Left hindlimb (tissue), 1 donor: ENCODE data around the gene ARL8A.
A peak's percentile ranks its signal among the peaks of the same experiment; 100 is the strongest.
"Not testable (repeated sequence)": the region's sequence is repeated elsewhere in the genome, so short reads cannot be mapped to it uniquely, and the experiment has no call there.

Source experiments
- DNase-seq: peaks from one replicate; pipeline ENCODE4 v3.0.0-alpha.2; 2018

ARL8A gene

DNA sequence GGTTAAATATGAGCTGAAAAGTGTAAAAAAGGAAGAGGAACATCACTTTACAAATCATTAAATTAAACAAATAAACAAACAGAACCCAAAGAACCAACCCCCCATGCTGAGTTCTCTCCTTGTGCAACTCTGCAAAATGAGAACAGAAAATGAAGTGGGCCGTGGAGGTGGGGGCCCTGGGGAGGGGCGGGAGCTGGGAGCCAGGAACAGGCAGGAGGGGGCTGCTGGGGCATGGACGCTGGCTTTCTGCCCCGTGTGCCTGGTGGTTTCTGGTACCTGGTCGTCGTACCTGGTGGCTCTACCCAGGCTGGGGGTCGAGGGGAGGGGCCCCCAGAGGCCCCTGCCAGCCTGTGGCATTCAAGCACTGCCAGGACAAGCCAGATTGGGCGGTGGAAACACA is 11.0 kb downstream of the ARL8A start:
- DNase-seq, result no peak

DNA sequence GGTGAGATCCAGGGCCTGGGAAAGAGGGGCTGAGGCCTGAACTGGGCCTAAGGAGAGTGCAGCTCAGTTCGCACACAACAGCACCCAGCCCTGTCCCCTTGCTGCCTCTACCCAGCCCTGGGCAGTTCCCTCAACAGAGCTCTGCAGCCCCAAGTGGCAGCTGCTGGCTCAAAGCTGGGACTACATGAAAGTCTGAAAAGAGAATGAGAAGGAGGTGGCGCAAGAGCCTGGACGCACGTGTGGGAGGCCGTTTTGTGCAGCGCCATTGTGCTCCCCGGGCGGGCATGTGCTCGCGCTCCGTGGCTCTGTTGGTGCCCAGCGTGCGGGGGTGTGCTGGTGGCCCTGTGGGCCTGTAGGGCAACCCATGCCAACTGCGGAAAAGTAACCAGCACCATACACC is 11.5 kb downstream of the ARL8A start:
- no peak for DNase-seq

DNA sequence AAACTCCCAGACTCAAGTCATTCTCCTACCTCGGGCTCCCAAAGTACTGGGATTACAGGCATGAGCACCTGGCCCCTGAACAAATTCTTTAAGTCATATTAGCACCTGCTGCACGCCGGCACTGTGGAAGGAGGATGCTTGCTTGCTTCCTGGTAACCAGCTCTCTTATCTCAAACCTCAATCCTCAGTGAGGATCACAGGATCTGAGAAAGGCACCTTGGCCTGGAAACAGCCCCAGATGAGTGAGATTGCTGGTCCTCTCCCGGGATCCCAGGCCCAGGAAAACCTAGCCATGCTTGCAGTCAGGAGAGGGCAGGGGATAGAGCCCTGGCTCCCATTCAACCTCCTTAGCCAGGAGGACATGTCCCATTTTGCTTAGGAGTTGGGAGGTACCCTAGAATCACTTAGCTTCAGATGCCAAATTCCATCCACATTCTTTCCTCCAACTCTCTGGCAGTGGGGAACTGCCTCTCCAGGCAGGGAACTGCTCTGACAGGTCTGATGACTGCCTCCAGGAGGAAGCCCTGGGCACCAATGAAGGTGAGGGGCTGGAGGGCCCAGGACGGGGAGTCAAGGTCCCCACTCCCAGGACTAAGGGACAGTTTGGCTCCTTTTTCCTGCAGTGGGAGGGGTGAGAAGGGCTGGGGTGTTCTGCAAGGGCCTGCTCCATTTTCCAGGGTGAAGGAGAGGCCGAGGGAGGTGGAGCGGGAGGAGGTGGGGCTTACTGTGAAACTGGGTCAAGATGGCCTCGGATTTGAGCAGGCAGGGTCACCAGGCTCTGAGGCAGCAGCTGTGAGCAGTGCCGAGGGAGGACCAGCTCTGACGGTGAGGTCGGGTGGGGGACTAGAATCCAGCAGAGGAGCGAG is 12.3 kb downstream of the ARL8A start:
- peak; percentile 61 for DNase-seq

DNA sequence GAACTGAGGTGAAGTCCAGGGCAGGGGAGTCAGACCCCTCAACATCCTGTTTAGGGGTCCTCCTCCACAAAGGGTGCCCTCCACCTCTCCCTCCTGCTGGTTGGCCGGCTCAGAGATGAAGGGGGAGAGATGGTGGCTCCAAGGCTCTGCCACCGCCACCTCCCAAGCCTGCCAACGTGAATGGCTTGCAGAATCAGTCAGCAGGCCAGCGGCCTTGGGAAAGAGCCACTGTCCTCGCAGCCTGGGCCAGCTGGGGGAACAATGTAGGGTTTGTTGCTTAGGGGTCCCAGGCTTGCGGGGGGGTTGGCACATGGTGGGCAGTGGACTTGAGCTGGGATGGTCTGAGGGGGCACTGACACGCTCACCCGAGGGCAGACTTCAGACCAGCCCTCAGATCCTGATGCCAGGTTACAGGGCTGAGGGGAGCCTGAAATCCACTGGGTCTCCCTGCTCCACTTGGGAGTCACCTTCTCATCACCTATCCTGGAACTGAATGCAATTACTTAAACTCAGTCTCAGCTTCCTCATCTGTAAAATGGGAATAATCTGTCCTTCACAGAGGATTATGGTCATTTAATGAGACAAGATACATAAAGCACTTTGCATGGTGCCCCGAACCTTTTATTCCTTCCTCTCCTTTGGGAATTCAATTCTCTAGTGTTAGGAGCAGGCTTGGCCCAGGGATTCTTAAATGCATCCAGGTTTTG is 13.6 kb downstream of the ARL8A start:
- no peak for DNase-seq

DNA sequence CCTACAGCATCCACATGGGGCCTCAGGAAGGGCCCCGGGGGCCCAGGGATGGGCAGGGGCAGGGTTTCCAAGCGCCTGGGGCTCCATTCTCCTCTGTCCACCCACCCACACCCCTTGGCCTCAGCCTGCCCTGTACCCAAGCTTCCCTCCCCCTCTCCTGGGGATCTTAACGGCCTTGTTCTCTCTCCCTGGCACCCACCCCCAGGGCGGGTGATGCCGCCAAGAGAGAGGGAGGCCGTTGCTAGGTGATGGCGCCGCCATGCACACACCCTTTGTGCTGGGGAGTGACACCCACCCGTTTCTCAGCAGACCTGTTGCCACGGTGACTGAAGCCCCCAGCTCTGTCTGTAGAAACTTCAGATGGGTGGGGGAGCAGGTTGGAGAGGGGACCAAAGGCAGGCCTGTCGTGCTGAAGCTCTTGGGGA is 14.2 kb downstream of the ARL8A start:
- no peak for DNase-seq

DNA sequence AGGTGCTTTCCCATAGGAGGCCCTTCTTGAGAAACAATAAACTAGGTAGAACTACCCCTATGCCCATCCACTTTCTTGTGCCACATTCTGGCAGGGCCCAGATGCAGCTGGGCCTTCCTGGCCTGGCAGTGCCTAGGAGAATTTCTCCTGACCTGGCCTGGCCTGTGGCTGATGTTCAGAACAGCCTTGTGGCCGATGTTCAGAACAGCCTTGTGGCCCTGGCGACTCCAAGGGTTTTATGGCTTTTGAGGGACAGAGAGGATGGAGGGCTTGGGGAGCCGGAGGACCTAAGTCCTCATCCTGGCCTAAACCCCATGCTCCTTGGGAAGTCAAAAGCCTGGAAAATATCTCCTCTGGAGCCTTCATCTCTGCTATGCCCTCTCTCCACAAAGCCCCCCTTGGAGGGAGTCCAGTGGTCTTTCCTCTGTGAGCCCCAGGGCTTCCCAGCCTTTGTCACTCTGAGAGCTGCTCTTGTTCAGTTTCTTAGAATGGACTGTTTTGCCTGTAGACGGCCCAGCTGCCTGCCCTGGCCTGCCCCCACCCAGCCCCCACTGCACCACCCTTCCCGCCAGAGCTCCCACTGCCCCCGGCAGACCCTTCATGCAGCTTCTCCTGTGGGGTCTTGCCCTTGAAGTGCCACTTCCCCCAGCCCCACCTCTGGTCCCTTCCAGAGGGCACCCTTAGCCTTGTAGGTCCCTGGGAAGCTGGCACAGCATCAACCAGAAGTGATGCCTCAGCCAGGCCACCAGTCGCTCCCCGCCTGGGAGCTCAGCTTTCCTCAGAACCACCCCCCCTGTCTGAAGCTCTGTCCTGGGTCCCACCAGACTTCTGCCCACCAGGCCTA is 14.9 kb downstream of the ARL8A start:
- no peak for DNase-seq

DNA sequence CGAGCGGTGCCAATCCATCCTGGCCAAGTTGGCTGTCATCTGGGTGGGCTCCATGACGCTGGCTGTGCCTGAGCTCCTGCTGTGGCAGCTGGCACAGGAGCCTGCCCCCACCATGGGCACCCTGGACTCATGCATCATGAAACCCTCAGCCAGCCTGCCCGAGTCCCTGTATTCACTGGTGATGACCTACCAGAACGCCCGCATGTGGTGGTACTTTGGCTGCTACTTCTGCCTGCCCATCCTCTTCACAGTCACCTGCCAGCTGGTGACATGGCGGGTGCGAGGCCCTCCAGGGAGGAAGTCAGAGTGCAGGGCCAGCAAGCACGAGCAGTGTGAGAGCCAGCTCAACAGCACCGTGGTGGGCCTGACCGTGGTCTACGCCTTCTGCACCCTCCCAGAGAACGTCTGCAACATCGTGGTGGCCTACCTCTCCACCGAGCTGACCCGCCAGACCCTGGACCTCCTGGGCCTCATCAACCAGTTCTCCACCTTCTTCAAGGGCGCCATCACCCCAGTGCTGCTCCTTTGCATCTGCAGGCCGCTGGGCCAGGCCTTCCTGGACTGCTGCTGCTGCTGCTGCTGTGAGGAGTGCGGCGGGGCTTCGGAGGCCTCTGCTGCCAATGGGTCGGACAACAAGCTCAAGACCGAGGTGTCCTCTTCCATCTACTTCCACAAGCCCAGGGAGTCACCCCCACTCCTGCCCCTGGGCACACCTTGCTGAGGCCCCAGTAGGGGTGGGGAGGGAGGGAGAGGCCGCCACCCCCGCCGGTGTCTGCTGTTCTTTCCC is 16.5 kb downstream of the ARL8A start:
- no peak for DNase-seq

DNA sequence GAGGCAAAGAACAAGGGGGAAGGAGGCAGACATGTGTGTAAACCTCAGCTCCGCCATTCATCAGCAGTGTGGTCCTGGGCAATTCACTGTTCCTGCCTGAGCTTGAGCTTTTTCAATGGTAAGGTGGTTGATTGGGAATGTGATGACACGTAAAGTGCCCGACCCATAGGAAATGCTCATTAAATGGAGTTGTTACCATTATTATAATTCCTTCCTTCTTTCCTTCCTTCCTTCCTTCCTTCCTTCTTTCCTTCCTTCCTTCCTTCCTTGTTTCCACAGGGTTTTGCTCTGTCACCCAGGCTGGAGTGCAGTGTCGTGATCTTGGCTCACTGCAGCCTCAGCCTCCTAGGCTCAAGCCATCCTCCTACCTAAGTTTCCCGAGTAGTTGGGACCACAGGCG is 17.5 kb downstream of the ARL8A start:
- DNase-seq, result no peak

DNA sequence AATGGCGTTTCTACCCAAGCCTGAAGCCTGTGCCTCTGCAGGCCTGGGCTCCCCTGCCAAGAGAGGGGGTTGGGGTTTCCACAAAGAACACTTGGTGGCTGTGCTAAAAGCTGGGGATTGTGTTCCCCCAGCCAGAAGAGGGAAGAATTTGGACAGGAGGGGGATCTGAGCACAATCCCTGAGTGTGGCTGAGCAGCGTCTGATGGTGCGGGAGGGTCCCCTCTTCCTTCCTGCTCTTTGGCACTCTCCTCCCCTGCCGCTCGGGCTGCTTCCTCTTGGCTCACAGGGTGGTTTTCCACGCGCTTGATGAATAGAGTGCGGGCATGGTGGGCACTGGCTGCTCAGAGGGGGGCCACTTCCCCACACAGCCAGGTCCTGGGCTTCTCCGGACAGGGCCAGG is 18.1 kb downstream of the ARL8A start:
- DNase-seq, result no peak

DNA sequence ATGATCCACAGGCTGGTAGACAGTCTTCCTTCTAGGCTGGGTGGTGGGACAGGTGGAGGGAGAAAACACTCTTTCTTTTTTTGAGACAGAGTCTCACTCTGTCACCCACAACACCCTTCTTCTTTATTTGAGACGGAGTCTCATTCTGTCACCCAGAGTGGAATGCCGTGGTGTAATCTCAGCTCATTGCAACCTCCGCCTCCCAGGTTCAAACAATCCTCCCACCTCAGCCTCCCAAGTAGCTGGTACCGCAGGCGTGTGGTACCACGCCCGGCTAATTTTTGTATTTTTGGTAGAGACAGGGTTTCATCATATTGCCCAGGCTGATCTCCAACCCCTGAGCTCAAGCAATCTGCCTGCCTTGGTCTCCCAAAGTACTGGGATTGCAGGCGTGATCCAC is 18.9 kb downstream of the ARL8A start:
- no peak for DNase-seq

DNA sequence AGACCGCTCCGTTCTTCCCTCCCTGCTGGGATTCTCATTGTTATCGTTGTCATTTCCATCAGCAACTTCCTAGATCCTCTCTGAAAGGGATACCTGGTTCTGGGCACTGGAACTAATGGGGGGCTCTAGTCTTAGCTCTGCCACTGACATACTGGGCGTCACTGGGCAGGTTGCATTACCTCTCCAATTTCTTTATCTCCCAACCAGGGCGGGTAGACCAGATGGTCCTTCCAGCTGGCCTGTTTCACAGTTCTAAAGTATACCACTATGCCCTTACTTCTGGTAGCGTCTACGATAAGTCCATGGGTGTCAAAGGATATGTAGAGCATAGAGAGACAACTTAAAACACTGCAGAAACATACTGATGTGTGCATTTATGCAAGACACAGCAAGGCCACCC is 20.4 kb downstream of the ARL8A start:
- no peak for DNase-seq

DNA sequence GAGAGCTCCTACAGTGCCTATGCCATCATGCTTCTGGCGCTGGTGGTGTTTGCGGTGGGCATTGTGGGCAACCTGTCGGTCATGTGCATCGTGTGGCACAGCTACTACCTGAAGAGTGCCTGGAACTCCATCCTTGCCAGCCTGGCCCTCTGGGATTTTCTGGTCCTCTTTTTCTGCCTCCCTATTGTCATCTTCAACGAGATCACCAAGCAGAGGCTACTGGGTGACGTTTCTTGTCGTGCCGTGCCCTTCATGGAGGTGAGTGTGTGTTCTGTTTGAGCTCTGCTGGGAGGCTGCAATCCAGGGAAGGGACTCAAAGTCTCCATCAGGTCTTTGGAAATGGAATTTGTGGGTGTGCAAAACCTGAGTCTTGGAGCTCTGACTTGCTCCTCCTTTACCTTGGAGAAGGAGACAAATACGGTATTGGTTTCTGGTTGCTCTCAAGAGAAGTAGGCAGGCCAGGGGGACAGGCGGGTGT is 21.2 kb downstream of the ARL8A start:
- no peak for DNase-seq

DNA sequence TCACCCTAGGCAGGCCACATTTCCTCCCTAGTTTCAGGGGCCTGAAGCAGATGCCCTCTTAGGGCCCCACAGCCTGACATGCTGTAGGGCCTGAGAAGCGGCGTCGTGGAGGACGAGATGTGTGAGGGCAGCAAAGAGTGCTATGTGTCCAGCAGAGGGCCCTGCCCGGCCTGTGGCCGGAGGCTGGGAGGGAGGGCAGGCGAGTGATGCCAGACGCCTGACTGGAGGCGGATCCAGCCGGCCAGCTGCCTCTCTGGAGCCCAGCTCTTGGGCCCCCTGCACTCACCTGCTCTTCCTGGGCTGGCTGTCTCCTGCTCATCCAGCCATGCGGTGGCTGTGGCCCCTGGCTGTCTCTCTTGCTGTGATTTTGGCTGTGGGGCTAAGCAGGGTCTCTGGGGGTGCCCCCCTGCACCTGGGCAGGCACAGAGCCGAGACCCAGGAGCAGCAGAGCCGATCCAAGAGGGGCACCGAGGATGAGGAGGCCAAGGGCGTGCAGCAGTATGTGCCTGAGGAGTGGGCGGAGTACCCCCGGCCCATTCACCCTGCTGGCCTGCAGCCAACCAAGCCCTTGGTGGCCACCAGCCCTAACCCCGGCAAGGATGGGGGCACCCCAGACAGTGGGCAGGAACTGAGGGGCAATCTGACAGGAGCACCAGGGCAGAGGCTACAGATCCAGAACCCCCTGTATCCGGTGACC is 21.8 kb downstream of the ARL8A start, which contains the start of gene GPR37L1:
Gene GPR37L1 (plus strand): TSS at position 279 of the 697 bp plus-strand sequence. CDS start 47 bp downstream, at position 326.
- DNase-seq, result no peak

DNA sequence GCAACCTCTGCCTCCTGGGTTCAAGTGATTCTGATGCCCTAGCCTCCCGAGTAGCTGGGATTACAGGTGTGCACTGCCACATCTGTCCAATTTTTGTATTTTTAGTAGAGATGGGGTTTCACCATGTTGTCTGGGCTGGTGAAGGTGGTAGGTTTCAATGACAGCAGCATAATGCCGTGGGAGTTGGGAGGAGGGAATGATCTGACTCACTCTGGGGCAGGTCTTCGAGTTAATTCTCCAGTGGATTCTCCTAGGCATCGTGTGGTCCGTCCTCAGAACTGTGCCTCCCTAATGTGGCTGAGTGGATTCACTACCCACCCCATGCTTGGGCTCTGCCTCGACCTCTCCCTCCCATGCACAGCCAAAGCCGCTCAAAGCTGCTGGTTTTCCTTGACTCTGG is 23.5 kb downstream of the ARL8A start:
- no peak for DNase-seq

DNA sequence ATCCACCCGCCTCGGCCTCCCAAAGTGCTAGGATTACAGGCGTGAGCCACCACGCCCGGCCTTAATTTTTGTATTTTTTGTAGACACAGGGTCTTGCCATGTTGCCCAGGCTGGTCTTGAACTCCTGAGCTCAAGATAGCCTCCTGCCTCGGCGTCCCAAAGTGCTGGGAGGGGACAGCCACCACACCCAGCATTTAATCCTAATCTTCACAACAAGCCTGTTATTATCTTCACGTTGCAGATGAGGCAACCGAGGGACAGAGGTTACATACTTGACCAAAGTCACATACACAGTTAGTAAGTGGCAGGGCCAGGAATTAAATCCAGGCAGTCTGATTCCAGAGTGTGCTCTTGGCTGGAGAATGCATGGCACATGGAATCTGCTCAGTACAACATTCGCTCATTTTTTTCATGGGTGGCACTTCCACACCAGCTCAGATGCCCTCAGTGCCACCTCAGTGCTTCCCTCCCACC is 26.6 kb downstream of the ARL8A start:
- DNase-seq, result no peak

DNA sequence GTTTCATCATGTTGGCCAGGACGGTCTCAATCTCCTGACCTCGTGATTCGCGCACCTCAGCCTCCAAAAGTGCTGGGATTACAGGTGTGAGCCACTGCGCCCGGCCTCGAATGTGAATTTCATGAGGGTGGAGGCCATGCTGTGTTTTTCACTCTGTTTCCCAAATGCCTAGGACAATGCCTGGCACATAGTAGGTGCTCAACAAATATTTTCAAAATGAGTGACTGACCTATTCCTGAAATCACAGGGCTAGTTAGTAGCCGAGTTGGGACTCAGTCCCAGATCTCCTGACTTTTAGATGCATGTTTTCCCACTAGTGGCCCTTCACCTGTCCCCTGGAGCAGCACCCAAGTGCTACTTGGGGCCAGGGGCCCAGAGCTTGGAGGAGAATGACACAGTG is 28.2 kb downstream of the ARL8A start:
- no peak for DNase-seq

DNA sequence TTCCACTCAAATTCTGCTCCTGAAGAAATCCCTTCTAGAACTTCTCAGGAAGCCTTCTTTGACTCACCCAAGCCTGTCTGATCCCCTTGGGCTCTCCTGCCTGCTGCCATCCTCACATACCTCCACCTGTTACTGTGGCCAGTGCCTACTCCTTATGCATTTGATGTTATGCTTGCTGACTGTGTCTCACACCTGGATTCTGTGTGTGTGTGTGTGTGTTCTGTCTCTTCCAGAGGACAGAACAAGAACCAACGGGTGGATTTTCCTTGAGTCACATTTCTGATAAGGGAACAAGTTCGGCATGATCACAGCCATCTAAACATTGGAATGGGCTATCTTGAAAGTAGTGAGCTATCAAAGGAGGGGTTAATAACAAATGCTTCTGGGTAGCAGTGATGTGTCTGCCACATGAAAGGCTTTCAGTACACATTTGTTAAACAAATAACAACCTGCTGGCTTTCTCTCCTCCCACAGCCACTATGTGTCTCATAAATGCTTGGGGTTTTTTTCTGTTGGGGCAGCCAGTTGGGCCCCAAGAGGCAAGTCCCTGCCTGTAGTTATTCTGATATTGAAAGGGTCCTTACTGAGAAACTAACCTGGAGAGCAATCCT is 30.7 kb downstream of the ARL8A start:
- DNase-seq, result no peak

DNA sequence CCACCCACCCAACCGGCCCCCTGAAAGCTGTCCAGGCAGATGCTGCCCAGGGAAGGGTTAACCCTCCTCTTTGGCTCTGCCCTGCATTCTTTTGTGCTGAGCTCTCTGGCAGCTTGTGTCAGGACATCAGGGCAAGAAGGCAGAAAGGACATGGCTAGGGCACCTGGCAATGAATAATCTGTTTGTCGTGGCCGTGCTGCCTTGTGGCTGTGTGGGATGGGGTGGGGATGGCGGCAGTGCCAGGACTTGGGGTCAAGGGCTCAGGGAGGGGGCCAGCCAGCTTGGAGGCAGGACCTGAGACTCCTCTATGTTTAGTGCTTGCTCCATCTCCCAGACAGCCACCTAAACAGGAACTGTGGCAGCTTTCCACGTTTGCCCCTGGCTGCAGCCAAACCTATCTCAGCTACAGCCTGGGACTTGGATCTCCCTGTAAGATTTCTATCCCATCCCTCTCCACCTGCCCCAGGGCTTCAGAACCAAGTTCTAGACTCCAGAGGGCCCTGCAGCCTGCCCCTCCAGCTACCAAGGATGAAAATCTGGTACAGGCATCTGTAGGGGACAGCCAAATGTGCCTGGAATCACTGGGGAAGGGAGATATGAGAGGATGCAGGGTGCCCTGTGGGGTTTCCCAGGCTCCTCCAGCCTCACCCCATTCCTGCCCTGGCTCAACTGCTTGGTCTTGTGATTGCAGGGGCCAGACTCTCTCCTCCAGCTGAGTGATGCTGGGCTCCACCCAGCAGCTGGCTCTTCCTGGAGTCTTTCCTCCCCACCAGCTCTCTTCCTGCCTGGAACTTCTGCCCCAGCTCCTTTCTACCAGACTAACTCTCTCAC is 31.5 kb downstream of the ARL8A start:
- DNase-seq, result no peak

DNA sequence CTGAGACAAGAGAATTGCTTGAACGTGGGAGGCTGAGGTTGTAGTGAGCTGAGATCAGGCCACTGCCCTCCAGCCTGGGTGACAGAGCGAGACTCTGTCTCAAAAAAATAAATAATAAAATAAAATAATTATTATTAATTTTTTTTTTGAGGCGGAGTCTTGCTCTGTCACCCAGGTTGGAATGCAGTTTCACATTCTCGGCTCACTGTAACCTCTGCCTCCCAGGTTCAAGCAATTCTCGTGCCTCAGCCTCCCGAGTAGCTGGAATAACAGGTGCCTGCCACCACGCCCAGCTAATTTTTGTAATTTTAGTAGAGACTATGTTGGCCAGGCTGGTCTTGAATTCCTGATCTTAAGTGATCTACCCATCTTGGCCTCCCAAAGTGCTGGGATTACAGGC is 32.9 kb downstream of the ARL8A start:
- DNase-seq, result not testable (repeated sequence)

DNA sequence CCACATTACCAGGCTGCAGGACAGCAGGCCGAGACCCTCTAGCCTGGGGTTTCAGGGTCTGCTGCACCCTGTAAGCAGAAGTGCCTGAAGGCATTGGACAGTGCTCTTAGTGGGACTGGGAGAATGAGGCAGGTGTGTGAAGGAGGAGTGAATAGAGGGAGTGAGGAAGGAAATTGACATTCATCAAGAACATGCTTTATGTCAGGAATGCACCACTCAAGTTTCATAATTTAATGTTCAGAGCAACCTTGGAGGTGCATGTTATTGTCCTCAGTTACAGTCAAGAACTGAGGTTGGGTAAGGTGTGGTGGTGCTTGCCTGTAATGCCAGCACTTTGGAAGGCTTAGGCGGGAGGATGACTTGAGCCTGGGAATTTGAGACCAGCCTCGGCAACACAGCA is 33.6 kb downstream of the ARL8A start:
- DNase-seq, result no peak
